Measurements from ENCODE around the gene SPATA16.
"Not testable (repeated sequence)": the region's sequence is repeated elsewhere in the genome, so short reads cannot be mapped to it uniquely, and the experiment has no call there.

SPATA16 gene

DNA sequence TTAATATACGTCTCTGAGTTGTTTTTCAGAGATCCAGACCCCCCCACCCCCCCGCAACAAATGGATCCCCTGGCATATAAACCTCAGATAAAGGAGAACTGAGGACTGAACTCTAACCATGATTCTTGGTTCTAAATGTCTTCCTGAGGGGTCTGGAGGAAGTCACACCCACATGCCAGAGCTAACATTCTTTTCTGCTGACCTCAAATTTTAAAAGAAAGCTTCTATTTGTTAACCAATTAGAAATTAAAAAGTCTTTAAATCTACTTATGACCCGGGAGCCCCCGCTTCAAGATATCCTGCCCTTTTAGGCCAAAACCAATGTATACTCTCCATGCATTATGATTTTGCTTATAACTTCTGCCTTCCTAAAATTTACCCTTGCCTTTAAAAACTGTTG is 202.2 kb downstream of the SPATA16 start:
- DNase-seq: no peak

DNA sequence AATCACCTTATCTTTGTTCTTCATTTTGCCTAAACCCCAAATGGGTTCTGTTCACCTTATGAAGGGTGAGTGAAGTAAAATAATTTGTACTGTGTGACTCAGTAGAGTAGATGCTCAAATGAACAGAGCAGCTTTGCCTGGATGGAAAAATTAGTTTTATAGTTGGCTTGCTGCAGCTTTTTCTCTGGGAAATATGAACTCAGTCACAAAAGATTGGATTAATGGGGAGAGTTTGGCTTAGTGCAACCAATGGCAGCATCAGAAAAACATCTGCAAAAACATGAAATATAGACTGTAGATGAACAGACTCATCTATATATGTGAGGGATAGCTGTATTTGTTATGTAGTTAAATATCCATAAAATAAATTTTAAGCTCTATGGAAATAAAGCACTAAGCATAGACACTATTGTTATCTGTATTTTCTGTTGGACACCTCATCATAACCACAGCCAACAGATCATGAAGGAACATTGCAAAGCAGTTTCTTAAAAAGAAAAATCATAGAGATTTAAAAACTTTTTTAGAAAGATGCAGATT is 209.2 kb downstream of the SPATA16 start:
- DNase-seq: no peak

DNA sequence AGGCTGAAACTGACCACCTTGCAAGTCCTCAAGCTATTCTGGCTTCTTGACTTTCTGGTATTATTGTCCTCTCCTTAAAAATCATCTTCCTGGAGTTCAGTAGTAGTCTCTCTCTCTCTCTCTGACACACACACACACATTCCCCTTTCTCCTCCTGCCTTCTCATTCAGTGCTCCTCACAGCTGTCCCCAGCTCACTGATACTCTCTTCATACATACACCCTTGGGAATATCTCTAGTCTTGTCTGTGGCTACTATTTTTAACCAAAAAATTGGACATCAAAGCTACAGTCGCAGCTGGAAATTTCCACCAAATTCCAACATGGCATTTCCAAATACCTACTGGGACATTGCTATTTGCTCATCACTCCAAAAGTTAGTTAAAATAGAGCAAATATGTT is 211.6 kb downstream of the SPATA16 start:
- no peak for DNase-seq

DNA sequence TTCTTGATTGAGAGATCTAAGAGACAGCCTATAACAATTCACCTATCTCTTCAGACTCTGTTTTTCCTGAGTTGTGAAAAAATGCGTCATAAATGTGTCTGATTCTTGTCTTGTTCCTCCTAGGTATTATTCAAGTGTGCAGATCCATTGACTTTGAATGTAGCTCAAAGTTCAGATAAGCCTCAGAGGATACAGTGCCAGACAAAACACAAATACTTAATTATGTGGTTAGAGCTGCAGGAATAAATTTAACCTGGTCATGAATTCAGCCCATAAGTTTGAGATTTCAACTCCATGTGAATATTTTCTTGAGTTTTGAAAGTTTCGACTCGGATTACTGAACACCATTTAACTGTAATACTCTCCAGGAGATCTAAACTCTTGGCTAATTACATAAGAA is 216.5 kb downstream of the SPATA16 start:
- no peak for DNase-seq

DNA sequence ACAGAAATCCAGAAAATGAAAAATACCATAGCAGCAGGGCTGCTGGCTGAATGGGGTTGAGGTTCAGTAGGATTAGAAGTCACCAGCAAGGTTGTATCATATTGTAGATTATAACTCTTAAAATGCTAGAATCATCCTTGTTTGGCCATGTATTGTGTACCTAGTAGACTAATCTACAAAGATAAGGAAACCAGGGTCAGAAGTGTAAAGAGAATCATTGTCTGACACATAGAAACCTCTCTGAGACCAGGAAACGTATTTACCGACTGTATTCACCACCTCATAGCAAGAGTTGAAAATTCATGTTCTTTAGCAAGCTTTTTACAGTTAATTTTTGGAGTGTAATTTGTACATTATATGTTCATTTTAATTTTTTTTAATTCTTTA is 221.7 kb downstream of the SPATA16 start:
- no peak for DNase-seq

DNA sequence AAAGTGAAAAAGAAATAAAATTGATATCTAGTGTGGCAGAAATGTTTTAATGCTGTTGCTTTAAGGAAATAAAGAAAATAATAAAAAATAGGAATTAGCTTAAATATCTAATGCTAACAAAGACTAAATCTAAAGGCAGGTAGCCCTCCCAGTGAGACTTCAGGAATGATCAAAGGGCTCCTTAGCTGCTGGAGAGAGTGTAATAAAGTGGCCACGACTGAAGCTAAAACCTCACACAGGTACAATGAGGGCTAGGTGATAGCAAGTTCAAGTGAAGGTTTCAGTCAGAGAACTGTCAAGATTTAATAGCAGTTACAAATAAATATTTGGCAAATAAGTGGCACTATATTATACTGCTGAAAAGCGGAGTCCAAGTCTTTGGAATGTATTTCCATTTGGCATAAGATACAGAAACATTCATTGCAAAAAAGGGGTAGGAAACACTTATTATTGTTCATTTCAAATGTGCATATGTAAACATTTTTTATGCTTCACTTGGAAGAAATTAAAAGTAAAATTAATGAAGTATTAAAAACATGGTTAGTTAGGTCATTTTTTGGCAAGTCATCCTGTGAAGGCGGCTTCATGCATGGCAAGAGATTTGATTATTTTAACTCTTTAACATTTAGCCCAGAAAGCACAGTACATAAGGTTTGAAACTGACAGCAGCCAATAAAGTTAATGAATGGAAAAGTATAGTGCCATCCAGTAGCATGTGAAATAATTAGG is 222.3 kb downstream of the SPATA16 start:
- DNase-seq: no peak

DNA sequence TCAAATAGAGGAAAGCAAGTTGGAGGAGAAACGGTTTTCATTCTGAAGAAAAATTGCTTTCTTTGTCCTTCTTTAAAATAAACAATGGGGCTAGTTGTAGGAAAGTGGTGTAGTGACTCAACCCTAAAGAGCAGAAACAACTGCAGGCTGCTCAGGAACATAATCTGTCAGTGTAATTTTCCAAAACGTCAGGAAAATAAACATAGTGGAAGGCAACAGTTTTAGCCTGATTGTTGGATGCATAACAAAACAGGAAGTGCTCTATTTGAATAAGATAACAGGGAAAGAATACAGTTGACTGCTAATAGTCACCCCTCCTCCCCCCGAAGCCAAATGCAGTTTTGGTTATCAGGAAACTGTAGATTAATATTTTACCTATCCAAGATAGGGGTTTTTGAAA is 222.9 kb downstream of the SPATA16 start:
- no peak for DNase-seq

DNA sequence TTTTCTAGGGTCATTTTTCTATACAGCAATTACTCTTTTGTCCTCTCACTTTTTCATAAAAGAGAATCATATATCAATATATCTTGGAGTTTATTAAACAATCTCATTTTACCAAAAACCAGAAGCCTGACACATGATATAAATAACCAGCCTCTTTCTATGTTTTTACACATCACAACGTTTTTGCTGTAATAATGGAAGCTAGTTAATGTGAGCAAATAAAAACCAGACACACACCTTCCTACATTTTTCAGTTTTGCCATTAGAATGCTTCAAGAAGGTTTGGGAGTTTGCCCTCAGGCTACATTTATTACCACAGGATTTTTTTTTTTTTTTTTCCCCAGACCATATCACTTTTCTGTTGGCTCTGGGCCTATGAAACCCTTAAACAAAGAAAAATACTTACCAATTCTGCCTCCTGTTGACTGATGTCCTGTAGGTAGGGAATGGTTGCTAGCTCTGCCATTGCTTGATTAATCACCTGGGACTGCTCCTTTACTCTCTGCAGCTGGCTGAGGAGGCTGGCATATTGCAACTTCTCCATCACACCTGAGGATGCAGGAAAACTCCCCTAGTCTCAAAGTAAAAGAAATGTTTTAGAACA is 225.0 kb downstream of the SPATA16 start:
- no peak for DNase-seq

DNA sequence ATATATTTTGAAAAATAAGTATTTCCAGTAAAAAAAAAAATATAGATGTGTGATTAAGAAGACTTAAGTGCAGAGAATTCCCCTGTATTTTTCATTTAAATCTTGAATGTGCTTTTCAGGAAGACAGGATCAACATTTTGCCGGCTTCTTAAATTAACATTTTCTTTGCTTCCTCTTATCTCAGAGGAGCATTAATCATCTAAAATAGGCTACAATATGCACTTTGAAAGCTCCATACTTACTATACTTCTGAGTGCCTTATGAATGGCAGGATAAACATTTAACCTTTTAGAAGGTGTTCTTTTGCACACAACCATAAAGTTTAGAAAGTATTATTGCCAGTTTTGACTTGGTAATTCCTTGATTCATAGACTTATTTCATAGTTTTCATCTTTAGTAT is 226.2 kb downstream of the SPATA16 start:
- DNase-seq: no peak

DNA sequence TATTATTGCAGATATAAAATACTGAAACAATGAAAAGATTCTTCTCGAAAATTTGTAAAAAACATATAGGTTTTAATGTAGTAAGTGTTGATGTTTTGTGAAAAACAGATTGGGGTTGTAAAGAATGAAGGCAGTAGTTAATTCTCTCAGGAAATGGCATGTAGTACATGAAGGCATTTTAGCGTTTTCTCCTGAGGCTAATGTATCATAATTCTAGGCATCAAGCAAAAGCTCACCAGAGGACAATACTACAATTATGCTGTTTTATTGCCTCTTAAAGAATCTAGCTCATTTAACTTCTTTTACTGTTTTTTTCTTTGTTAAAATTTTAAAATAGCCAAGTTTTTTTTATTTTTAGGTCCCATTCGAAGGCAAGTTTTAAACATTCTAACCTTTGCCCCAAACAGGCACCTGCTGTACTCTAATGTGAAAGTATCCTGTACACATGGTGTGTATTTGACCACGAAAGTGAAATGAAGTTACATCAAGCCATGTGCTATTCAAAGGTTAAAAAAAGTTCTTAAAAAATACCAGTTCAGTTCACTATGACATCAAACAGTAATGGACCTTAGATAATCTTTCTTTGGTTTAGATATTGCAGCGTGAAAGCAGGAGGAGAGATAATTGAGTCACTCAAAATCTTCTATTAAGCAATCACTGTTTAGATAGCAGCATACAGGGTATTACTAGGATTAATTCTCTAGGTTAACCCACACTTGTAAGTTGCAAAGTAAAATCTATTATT is 227.0 kb downstream of the SPATA16 start:
- no peak for DNase-seq

DNA sequence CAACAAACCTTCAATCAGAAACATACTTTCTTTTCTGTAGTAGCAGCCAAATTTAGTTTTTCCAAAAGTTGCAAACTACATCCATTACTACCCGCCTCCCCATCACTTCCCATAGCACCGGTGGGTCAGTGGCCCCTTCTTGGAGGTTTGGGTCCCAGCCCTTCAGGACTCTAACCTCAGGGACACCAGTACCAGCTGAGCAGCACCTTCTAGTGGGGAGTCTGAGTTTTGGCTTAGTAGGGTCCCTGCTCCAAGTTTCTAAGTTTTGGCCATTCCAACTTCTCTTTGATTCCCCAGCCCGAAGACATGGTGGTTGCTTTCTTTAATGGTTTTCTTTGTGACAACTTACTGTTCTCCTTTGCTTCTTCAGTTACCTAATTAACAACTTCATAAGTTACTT is 229.9 kb downstream of the SPATA16 start:
- no peak for DNase-seq

DNA sequence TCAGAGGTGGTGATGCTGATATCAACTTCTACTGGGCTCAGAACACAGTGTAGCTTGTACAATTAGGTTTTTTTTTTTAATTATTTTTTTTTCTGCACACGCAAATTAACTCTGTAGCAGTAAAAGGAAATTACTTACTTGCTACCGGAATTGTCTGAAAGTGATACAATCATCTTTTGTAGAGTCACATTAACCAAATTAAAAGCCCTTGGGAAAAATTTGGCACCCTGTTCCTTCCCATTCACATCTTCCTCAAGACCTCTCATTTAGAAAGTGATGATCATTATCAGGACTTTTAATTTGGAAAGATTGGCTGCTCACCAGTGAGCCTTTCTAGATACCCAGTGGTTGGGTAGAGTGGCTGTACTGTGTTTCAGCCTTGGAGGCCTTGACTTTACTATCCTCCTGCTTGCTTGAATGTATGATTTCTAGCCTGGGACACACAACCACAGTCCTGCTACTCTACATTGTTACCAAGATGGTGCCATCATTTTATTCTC is 232.2 kb downstream of the SPATA16 start:
- DNase-seq: no peak

DNA sequence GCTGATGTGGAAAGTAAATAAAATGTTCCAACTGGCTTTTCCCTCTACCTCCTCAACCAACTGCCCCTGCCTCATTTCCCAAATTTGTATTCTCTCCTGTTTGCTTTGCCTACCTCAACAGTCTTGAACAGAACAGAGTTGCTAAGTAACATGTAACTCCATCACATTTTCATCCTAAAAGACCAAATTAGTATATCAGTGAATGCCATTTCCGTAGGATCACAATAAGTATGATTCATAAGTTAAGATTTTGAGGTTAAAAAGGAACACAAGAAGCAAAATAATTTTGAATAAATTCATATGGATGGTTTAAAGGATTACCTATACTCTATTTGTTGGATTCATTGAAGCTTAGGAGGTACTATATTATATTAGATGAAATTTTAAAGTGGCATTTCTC is 235.6 kb downstream of the SPATA16 start:
- DNase-seq: no peak

DNA sequence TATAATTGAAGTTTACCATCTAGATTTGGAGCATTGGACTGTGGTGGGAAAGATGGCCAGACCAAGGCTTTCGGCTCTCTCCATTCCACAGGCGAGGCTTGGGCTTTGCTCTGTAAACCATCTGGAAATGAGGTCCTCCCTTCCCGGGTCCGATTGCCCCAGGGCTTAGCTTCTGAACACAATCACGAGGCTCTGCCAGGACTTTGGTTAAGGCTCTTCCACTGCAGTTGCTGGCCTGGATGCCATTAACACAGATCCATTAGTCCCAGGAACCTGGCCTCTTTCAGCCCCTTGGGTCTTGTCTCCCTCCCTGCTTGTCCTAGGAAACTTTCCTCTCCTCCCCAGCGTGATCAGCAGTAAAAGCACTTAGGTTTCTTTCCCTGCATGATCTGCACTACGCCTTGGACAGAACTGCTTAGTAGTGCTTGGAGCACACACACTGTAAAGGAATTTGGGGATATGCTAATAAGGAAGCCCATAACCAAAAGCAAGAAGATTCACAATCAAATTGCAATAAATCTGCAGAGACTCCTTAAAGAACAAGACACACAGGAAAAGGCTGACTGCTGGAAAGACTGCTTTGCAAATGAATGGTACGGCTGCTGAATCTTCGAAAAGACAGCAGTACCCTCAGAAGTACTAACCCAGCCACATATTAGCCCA is 236.2 kb downstream of the SPATA16 start:
- DNase-seq: no peak

DNA sequence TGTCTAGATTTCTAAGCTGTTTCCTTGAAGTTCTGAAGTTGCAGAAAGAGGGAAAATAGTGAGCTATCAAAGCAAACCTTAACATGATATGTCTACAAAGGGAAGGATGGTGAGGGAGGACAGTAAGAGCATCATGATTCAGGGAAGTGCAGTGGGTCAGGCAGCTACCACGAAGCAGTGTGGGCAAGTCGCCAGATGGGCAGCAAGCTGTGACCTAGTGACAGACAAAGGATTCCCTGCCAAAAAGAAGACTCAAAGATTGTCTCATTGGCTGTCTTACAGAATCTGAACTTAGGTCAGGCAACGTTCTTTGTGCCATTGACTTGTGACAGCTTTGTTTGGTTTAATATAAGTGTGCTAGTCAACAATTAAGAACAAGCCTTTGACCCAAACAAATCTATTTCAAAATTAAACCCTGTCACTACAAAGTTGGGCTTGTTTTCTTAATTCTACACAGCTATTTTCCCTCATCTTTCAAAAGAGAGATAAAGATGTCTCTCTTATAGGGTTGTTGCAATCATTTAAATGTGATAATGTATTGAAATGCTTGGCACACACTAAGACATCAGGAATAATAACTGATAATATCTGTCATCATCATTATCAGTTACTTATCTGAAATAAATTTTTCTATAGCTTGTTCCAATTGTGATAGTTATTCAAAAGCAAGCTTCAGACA is 237.3 kb downstream of the SPATA16 start:
- DNase-seq: no peak

DNA sequence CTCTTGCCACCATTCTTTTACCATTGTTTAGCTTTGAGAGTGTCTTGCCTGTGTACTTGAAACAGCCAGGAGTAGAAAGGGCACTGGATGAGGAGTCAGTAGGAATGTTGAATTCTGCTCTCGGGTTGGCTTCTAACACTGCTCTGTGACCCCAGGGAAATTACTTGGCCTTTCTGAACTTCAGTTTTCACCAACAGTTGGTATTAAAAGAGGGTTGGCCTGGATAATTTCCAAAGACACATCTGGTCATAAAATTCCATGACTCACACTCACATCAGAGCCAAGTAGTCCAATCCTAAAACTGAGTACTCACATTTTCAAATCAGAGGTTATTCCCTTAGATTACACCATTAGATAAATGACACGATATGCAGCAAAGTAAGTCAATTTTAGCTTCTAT is 248.9 kb downstream of the SPATA16 start:
- DNase-seq: no peak

DNA sequence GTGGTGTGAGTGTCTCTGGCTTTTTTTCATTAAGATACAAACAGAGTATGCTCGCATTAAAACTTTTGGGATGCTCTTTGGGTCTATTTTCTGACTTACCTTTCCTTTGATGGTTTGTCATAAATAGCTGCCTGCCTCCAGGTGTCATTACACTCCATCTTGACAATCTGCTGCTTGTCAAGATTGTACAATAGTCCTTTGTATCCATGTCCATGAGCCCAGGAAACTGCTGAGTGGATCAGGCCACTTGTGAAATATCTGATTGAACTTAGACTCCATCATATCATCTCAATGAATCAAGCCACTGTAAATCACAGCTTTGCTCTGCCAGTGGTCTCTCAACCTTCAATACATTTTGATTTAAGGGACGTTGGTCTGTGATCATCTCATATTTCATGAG is 255.3 kb downstream of the SPATA16 start:
- no peak for DNase-seq

DNA sequence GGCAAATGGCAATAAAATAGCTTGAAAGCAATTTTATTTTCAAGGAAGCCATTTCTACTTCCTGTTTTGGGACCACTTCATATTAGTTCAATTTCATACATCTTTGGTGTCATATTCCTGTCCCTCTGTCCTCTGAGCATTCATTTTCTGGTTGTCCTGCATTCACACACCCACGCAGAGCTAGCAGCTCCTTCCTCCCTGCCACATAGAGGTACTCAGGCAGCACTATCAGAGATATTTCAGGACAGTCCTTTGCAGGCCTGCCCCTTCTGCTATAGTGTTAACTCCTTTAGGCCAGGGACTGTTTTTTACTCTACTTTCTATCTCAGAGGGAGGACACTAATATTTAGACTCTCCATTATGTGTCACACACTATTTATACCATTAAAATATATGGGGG is 258.5 kb downstream of the SPATA16 start:
- no peak for DNase-seq

DNA sequence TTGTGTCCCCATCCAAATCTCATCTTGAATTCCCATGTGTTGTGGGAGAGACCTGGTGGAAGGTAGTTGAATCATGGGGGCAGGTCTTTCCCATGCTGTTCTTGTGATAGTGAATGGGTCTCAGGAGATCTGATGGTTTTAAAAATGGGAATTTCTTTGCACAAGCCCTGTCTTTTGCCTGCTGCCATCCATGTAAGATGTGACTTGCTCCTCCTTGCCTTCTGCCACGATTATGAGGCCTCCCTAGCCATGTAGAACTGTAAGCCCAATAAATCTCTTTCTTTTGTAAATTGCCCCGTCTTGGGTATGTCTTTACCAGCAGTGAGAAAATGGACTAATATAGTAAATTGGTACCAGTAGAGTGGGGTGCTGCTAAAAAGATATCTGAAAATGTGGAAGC is 261.7 kb downstream of the SPATA16 start:
- DNase-seq: not testable (repeated sequence)

DNA sequence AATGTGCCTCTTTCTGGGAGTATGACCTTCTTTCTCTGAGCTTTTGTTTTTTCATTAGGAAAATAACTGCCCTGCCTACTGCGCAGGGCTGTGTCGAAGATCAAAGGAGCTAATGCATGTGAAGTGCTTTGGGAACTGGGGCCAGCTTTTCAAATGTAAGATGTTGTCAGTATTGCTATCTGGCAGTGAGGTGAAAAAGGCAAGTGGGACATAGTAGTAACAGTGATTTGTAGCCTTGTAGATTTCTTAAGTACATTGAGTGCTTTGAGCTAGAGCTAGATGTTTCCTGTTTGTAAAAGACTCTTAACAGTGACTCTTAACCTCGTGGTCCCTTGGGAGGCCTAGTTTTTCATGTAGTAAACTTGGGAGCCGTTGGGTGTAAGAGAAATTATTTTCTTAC is 264.0 kb downstream of the SPATA16 start:
- DNase-seq: no peak

DNA sequence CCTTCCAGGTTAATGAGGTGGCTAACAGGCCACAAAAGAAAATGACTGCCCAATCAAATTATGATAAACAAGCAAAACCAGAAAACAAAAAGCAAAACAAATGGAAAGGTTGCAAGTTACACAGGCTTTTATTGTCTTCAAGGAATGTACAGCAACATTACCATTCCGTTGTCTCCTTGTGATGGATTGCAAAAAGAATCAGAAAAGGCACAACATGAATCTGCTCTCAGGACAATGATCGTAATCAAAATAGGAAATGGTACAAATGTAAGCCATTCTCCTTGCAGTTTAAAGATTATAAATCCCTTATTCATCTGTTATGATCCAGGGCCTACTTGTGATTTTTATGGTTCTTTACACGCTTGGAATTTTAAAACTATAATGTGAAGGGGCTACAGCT is 264.7 kb downstream of the SPATA16 start:
- DNase-seq: no peak

DNA sequence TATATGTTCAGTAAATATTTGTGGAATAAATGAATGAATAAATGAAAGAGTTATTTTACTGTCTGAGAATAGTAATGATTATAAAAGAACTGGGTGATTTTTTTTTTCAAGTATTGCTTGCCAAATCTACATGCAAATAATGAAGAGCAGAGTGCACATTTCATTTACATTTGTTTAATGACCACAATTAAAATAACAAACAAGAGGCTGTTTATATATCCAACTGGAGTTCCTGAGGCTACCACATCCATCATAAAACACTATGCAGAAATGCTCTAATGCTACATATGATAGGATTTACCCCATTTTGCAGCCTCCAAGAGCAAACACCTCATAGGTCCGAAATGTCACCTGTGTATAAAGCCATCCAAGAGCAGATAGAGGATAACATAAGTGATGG is 266.0 kb downstream of the SPATA16 start:
- DNase-seq: no peak

Data from NCI-H1694 treated with DMSO at 0.1 percent for 48 hours (cell line).